Keratinocyte (primary cell): ENCODE data around the gene DOCK1.

Experiments used
- CTCF ChIP-seq, 3 experiments: IDR thresholded peaks in 1 of 3; conservative IDR thresholded peaks in 1 of 3; optimal IDR thresholded peaks in 1 of 3; 2 replicates in 2 of 3; 3 replicates in 1 of 3; pipeline versions ENCODE3 to v1.5.1; 2011; ENCODE audit warnings: low read length in 3 of 3, mild to moderate bottlenecking in 3 of 3, moderate library complexity in 2 of 3, control low read depth in 1 of 3, inconsistent platforms in 1 of 3; ENCODE audit not compliant: insufficient read depth in 2 of 3; ENCODE audit errors: extremely low read depth in 1 of 3
- EZH2 ChIP-seq: IDR thresholded peaks from one replicate; pipeline ENCODE4 v1.6.1; 2012; ENCODE audit warnings: inconsistent platforms, mild to moderate bottlenecking, low read length, moderate library complexity

- no peak for TF ChIP-seq CTCF (optimal IDR thresholded peaks at IDR 0.05 in 1 of 3, IDR thresholded peaks at IDR 0.05 in 1 of 3, conservative IDR thresholded peaks at IDR 0.05 in 1 of 3; ENCODE audit: extremely low read depth in 1 of 3, insufficient read depth in 2 of 3, low read length in 3 of 3)
- no peak for TF ChIP-seq EZH2
Measured at GRCh38 chr10:127315888-127316287, 410.7 kb downstream of the DOCK1 start.
